Activated T-cell treated with anti-CD3 and anti-CD28 coated beads for 4 hours (primary cell): ENCODE results near the gene NTN3.
"Not testable (repeated sequence)": the region's sequence is repeated elsewhere in the genome, so short reads cannot be mapped to it uniquely, and the experiment has no call there.

Experiments used
- DNase-seq: peaks from one replicate; pipeline ENCODE4 v3.0.0-alpha.2; 2020

Gene NTN3

DNA sequence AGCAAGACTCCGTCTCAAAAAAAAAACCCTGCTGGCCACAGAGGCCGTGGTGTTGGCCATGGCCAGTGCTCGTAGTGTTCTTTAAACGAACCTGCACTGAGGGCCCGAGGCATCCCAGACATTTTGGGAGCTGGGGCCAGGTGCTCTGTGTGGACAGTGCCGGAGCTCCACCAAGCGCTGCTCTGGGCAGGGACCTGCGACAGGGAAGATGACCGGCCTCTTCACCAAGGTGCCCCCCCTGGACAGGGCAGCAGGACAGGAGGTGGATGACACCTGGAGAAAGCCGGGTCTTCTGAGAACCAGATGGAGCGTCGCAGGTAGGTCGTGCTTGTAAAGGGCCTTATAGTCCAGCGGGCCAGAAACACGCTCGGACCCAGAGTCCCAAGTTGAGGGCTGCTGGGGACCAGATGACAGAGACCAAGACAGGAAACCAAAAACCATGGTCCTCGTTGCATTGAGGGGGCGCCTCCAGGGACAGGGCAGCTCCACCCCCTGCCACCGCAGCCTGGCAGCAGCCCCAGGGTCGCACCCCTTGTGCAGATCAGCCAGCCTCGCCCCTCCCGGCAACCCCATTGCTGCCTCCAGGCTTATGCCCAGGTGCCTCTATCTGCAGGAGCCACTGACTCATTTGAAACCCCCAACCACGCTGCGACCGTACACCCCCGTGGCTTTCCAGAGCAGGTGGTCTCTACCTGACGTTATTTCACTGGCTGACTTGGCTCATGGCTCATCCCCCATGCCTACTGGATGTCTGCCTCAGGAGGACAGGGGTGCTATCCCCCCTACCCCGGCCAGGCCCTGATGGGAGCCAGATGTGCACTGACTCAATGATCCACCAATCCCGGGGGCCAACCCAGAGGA, 4.2 kb upstream of the NTN3 start:
- DNase-seq: no peak

DNA sequence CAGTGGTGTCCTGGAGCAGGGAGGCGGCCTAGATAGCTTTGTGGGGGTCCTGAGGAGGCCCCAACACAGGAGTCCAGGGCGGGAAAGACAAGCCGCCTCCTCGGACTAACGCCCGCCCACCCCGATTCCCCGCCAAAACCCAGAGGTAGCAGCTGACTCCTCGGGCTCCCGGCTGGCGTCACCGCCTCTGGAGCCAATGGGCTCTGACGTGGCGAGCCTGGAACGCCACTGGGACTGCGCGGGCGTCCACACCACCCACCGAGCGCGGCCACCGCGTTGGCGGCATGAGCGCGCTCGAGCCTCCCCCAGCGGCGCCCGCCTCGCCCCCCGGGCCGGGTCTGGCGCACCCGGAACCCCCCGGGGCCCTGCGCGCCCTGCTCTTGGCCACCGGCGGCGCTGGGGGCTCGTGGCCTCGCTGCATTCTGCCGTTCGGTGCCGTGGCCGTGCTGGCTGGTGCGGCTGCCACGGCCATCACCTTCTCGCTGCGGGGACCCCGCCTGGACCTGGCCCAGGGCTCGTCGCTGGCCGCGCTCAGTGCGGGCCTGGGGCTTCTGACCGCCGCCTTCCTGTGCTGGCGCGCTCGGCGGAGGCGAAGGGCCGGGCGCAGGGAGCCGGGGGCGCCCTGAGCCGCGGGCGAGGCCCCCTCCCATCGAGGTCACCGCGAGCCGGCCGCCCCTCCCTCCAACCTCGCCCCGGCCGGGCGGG, 3.4 kb upstream of the NTN3 start:
- DNase-seq: no peak

DNA sequence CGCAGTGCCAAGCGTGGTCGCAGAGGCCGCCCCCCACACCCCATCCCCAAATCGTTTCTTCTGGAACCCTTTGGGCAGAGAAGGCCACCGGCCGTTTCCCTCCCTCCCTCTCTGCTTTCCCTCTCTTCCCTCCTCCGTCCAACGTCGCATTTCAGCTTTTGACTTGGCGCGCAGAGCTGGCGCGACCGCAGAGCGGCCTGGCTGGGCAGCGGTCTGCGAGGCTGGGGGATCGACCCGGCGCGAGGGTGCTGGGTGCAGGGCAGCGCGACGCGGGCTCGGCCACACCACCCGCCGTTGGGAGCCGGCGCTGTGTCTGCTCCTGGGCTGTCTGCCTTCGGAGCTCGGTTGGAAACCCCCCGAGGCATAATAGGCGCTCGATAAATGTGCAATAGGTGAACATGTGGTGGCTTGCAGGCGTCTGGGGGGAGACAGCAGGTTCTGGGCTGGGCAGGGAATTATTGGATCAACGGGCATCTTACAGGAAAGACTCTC, 2.8 kb upstream of the NTN3 start:
- DNase-seq: no peak

DNA sequence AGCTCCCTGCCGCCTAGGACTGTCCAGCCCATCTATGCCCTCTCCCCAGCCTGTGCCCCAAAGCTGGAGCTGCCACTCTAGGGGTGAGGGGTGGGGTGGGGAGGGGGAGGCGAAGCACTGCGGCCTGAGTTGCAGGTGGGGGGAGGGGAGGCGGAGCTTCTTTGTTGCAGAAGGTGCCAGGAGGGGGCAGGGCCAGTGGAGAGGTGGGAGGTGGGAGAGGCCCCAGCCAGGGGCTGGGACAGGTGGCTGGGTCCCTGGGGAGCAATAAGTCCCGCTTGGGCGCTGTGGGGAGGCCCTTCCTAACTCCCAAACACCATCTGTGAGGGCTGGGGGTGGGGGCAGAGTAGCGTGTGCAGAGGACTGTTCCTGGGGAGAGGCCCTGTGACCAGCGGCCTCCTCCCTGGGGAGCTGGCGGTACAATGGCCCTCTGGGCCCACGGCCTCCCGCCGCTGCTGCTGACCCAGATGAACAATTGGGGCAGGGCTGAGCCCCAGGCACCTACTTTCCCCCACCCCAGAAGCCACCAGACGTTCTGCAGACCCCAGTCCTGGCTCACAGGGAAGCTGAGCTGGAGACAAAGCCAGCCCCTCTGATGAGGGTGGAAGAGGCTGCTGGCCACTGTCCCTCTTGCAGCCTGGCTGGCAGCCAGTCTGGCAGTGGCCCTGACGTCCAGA, 2.2 kb upstream of the NTN3 start:
- no peak for DNase-seq

DNA sequence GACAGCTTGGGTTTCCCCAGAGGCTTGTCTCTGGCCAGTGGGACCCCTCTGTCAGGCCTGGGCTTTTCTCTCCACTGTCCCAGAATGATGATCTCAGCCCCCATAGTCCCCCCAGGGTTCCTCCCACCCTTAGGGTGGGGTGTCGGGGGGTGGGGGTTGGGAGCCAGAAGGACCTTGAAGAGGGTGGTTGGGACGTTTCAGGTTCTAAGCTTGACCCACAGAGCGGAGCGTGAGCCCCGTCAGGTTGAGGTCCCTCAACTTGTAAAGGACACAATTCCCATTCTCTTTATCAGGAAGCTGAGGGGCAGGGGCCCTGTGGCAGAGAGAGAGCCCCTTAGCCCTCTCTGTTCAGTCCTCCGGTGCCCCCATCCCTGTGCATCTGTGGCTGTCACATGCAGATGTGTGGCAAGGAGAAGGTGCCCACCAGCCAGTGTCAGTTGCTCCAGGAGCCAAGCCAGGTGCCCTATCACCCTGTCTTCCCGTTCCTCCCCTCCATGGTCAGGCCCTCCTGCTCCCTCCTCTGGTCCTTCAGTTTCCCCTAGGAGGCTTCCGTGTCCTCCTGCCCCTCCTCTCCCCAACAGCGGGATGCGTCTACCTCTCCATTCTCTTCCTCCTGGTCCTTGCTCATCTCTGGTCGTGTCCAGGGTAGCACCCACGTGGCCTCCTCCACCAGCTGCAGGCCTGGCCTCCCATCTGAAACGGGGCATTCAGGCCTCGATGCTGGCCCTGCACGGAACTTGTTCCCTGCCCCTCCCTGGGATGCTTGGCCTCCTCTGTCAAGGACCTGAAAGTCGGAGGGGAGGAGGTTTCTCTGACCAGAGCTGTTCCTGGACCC, 1.5 kb upstream of the NTN3 start:
- DNase-seq: no peak

DNA sequence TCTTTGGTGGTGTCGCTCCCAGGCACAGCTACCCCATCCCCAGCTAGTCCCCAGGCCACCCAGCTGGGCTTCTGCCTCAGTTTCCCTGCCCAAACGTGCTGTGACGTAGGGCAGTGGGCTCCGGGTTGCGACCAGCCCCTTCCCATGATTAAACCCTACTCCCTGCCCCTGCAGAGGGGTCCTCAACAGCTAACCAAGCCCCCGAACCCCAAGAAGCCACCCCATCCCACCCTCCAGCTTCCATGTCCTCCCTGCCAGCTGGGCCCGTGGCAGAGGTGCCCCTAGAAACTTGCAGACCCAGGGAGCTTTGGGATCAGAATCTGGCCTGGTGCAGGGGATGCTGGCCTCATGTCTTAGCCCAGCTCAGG, 879 bp upstream of the NTN3 start:
- no peak for DNase-seq

DNA sequence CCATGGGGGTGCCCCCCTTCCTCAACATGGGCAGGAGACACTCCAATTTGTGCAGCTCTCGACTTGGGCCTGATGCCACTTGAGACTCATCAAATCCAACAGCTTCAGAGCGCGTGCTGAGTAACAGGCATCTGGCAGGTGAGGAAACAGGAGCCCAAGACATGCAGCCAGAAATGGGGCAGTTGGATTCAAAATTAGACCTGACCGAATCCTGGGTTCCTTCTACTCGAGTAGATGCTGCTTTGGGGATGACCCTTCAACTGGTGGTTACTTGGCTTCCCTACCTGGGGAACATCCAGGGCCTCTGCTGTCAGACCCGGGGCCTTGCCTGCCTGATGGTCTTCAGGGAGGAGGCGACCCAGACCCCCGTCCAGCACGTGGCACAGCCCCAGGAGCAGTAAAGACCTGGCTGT, 488 bp upstream of the NTN3 start:
- no peak for DNase-seq

DNA sequence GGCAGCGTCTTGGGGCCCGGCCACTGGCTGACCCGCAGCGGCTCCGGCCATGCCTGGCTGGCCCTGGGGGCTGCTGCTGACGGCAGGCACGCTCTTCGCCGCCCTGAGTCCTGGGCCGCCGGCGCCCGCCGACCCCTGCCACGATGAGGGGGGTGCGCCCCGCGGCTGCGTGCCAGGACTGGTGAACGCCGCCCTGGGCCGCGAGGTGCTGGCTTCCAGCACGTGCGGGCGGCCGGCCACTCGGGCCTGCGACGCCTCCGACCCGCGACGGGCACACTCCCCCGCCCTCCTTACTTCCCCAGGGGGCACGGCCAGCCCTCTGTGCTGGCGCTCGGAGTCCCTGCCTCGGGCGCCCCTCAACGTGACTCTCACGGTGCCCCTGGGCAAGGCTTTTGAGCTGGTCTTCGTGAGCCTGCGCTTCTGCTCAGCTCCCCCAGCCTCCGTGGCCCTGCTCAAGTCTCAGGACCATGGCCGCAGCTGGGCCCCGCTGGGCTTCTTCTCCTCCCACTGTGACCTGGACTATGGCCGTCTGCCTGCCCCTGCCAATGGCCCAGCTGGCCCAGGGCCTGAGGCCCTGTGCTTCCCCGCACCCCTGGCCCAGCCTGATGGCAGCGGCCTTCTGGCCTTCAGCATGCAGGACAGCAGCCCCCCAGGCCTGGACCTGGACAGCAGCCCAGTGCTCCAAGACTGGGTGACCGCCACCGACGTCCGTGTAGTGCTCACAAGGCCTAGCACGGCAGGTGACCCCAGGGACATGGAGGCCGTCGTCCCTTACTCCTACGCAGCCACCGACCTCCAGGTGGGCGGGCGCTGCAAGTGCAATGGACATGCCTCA, 773 bp downstream of the NTN3 start:
- DNase-seq: no peak

DNA sequence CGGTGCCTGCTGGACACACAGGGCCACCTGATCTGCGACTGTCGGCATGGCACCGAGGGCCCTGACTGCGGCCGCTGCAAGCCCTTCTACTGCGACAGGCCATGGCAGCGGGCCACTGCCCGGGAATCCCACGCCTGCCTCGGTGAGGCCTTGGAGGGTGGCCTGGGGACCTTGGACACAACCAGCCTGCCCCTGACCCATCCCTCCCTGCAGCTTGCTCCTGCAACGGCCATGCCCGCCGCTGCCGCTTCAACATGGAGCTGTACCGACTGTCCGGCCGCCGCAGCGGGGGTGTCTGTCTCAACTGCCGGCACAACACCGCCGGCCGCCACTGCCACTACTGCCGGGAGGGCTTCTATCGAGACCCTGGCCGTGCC, 1.4 kb downstream of the NTN3 start:
- DNase-seq: no peak

DNA sequence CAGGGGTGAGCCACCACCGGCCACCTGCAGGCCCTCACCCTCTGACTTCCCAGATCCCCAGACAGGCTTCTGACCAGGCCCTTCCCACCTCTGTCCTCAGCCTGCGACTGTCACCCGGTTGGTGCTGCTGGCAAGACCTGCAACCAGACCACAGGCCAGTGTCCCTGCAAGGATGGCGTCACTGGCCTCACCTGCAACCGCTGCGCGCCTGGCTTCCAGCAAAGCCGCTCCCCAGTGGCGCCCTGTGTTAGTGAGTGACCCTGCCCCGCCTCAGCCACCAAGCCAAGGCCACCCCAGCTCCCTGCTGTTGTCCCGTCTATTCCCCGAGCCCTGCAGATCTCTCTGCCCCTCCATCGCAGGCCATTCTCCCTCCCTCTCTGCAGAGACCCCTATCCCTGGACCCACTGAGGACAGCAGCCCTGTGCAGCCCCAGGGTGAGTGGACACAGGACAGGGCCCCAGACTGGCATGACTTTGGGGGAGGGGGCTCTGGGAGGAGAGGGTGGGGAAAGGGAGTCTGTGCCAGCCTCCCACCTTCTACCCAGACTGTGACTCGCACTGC, 1.9 kb downstream of the NTN3 start:
- no peak for DNase-seq

DNA sequence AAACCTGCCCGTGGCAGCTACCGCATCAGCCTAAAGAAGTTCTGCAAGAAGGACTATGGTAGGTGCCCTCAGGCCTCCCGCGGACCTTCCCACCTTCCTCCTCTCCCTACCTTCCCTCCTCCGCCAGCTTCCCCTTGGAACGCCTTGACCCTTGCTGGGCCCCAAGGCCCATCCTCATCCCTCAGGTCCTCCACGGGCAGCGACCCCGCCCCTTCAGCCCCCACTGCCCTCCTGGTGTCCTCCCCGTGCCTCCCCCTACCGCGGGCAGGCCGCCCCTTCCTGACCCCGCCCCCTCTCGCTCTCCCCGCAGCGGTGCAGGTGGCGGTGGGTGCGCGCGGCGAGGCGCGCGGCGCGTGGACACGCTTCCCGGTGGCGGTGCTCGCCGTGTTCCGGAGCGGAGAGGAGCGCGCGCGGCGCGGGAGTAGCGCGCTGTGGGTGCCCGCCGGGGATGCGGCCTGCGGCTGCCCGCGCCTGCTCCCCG, 2.4 kb downstream of the NTN3 start:
- no peak for DNase-seq

DNA sequence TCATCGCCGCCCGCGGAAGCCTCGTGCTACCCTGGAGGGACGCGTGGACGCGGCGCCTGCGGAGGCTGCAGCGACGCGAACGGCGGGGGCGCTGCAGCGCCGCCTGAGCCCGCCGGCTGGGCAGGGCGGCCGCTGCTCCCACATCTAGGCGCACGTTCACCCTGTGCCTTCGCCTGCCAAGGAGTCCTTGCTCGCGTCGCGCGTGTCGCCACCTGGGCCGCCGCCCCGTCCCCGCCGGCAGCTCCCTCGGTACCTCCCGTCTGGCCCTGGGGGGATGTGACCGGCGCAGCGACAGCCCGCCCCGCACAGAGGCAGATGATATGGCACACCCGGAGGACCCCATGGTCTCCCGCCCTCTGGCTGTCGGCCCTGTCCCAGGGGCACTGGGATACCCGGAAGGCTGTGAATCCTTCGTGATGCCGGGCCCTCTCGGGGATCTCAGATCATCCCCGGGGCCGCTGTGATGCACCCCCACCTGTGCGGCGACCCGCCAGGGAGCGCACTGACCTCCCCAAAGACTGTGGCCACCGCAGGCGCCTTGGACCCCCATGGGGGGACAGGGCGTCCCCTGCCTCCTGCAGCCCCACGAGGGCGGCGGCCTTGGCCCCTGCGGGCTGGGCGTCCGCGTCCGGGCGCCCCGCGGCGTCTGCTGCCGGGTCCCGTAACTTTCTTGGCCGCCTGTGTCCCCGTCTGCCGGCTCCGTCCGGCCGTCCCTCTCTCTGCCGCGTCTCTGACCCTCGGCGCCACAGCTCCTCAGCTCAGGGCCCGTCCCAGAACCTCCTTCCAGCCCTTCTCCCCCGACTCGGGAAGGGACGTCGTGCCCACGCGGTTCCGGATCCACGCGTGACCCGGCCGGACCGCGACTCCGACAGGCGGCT, 3.1 kb downstream of the NTN3 start:
- no peak for DNase-seq

DNA sequence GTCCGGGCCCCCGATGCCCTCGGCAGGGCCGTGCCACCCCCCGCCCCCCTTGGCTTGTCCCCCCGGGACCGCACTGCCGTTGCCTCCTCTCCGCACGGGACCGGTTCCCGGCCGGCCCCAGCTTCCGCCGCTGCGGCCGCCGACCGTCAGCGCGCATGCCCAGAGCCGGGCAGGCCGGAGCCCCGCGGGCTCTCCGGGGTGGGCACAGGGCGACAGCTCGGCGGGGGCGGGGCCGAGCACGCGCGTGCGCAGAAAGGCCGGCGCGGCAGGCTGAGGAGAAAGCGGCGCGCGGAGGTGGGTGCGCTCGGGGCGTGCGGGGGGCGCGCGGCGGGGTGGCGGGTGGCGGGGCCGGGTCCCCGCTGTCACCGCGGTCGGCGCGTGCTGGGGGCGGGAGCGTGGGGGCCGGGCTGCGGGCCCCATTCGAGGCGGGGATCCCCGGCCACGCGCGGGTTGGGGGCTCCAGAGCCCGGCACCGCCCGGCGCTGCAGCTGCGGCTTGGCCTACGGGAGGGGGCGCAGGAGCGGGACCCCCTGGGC, 3.8 kb downstream of the NTN3 start, which contains the start of gene TBC1D24:
Gene TBC1D24 (plus strand): TSS at position 251 of the 536 bp plus-strand sequence. CDS start 21,022 bp downstream, outside the sequence.
- peak; percentile 65 for DNase-seq

DNA sequence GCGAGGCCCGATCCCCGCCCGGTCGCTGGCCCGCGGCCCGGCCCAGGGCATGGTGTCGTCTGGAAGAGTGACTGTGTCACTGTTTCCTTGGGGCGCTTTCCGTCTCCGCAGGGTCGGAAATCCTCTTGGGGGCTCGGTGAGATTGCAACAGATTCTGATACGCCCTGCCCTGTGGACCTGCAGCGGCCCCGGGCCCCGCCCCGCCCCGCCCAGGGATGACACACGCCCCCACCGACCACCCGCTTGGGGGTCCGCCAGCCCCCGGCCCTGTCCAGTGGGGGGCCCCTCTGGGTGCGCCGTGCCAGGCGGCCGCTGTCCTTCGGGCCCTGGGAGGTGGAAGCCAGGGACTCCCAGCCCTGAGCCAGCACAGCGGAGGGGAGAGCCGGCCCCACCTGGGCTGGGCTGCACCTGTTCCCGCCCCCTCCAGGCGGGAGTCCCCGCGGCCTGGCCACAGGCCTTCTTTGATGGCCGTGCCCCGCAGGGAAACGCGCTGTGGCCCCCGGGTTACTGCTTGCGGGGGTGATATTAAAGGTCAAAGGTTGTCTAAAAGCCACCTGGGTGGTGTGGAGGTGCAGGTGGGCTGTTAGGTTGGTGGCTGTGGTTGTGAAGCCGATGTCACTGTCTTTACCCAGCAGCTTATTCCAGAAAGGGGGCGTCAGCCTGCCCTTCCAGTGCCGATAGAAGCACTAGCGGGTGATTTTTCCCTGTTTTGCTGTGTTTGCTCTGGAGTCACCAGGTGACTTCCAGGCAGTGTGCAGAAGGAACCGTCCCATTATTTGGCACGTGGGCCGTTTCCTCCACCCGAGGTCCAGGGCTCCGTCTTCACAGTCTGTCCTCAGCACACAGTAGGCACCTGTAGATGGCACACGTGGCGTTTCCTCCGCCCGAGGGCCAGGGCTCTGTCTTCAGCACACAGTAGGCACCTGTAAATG, 4.6 kb downstream of the NTN3 start:
- DNase-seq: no peak

DNA sequence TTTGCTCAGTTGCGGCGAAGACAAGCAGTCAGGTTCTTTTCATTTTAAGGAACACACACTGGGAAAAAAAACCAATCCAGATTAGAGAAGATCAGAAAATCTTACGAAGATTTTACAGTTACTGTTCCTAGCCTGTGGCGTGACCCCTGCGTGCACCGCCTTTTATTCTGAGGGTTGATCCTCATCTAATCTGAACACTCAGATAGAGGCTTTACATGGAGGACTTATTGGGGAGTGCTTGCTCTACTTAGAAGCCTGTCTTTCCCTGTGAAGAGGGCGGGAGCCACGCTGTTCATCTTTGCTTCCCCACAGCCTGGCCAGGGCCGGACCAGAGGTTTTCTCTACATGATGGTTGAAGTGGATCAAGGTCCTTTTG, 5.2 kb downstream of the NTN3 start:
- no peak for DNase-seq

DNA sequence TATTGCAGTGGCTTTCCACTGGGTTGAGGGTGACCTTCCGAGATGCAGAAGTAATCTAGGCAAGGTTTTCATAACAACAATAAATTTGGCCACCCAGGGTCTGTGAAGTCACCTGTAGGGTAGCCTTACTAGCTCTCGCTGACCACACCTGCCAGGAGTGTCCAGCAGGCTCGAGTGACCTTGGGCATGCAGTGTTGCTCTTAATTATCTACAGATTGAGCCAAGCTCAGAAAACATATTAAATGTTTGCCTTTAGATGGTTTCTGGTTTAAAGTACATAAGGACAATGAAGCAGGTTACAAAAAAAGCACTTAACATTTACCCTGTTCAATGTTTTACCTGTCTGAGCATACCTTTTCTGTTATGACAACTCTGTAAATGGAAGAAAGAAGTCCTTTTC, 5.6 kb downstream of the NTN3 start:
- DNase-seq: no peak

DNA sequence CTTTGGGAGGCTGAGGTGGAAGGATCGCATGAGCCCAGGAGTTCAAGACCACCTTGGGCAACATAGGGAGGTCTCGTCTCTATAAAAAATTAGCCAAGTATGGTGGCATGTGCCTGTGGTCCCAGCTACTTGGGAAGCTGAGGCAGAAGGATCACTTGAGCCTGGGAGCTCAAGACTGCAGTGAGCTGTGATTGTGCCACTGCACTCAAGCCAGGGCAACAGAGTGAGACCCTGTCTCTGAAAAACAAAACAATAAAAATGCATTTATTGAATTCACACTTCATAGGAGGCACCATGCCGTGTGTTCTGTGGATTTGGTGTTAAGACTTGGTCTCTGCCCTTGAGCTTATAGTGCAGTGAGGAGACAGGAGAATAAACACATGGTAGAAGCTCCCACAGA, 6.2 kb downstream of the NTN3 start:
- DNase-seq: no peak

DNA sequence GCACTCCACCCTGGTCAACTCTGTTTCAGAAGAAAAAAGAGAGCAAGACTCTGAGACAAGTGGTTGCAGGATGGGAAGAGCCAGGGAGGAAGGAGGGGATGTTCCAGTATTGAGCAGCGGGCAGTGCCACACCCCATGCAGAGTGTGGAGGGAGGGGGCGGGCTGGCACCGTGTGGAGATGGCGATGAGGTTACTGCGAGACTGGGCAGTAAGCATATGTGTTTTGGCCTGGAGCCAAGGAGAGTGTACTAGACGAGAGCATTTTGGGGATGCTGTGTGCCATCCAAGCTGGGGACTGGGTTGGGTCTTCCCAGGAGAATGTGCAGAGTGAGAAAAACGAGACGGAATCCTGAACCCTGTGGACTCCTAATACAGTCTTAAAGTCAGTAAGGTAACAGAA, 7.2 kb downstream of the NTN3 start:
- no peak for DNase-seq

DNA sequence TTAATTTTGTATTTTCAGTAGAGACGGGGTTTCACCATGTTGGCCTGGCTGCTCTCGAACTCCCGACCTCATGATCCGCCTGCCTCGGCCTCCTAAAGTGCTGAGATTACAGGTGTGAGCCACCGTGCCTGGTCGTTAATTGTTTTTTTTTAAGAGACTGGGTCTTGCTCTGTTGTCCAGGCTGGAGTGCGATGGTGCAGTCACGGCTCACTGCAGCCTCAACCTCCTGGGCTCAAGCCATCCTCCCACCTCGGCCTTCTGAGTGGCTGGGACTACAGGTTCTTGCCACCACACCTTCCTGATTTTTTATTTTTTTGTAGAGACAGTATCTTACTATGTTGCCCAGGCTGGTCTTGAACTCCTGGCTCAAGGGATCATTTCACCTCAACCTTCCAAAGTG, 8.9 kb downstream of the NTN3 start:
- DNase-seq: not testable (repeated sequence)
